Breast epithelium (tissue), 4 donors: ENCODE data around the gene MBOAT1. TPM values are rescaled to one million over a fixed set of nuclear protein-coding genes. Genes with fewer than 3 reads are reported as not detected.
"Not testable (repeated sequence)": the region's sequence is repeated elsewhere in the genome, so short reads cannot be mapped to it uniquely, and the experiment has no call there.

ENCODE experiments used
- DNase-seq, 2 donors: peaks; one replicate each; pipeline ENCODE4 v3.0.0-alpha.2; 2019; ENCODE audit warnings: low spot score in 2 of 2
- H3K27ac ChIP-seq, 2 donors: fragments of 200-600 bp; sonication (generic) in 1 of 2; one replicate each; pipeline ENCODE4 v1.5.1; 2016 to 2019; ENCODE audit warnings: mild to moderate bottlenecking in 1 of 2
- H3K27me3 ChIP-seq, 2 donors: fragments of 200-600 bp; sonication (generic) in 1 of 2; one replicate each; pipeline versions ENCODE4 v1.5.1 to v1.6.0; 2017 to 2019; ENCODE audit warnings: control low read depth in 1 of 2, mild to moderate bottlenecking in 1 of 2
- H3K36me3 ChIP-seq: fragments of 200-600 bp; one replicate; pipeline ENCODE4 v1.5.1; 2019
- H3K4me1 ChIP-seq, 2 donors: fragments of 200-600 bp; sonication (generic); one replicate each; pipeline ENCODE4 v1.5.1; 2016 to 2019; ENCODE audit warnings: control low read depth in 1 of 2
- H3K4me3 ChIP-seq, 3 donors: fragments of 200-600 bp; sonication (generic); 1 replicate in 2 of 3; 2 replicates in 1 of 3; pipeline ENCODE4 v1.5.1; 2016 to 2019; ENCODE audit warnings: mild to moderate bottlenecking in 3 of 3, moderate library complexity in 2 of 3
- H3K9me3 ChIP-seq, 2 donors: fragments of 200-600 bp; sonication (generic) in 1 of 2; one replicate each; pipeline ENCODE4 v1.5.1; 2016 to 2019; ENCODE audit warnings: control low read depth in 1 of 2
- POLR2A ChIP-seq: fragments of 450-650 bp; IDR thresholded peaks from one replicate; pipeline ENCODE4 v1.6.1; 2016; ENCODE audit warnings: antibody characterized with exemption, mild to moderate bottlenecking, moderate library complexity
- POLR2AphosphoS5 ChIP-seq, 3 donors: sonication (generic); formaldehyde crosslinking; IDR thresholded peaks; one replicate each; pipeline ENCODE4 v1.6.1; 2017; ENCODE audit warnings: antibody characterized with exemption in 3 of 3
- intact Hi-C: fragments of 100-400 bp; cut with DNase I; formaldehyde crosslinking; loops from one replicate; pipeline ENCODE4 v1.15.1; 2023; ENCODE audit warnings: low total_unique reads
- total RNA-seq, 3 donors: library from RNA; depleted of rRNA; stranded (reverse); fragments of >200 nt; gene quantifications; one replicate each; pipeline ENCODE4 v1.1.0, GENCODE V29; 2016
- TF ChIP-seq, protein P1 (sequence below), 3 donors: fragments of 450-650 bp; IDR thresholded peaks; one replicate each; pipeline ENCODE4 v1.5.1; 2016 to 2017; ENCODE audit warnings: antibody characterized with exemption in 3 of 3, mild to moderate bottlenecking in 3 of 3, moderate library complexity in 3 of 3

The MBOAT1 gene
- total RNA-seq, 3 donors from 2014 or later: 10.9 to 38.6 (median 26.2) TPM

DNA sequence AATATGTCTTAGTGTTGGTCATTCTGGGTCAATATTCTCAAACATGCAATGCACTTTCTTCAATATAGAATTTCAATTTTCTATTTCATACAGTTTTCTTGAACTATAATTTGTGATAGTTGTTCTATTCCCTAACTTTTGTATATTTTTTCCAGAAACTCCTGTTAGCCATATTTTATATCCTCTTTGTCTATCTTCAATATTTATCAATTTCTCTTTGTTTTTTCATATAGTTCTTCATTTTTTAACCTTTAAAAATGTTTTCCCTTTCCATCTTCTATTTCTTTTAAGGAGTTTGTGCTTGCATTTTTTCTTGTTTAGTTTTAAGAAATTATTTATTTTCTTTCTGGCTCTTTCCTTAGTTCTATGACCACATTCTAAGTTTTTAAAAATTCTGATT lies 42.0 kb upstream of the MBOAT1 start:
- TF ChIP-seq POLR2AphosphoS5 (IDR thresholded peaks at IDR 0.05): no peak
- TF ChIP-seq, protein P1, sequence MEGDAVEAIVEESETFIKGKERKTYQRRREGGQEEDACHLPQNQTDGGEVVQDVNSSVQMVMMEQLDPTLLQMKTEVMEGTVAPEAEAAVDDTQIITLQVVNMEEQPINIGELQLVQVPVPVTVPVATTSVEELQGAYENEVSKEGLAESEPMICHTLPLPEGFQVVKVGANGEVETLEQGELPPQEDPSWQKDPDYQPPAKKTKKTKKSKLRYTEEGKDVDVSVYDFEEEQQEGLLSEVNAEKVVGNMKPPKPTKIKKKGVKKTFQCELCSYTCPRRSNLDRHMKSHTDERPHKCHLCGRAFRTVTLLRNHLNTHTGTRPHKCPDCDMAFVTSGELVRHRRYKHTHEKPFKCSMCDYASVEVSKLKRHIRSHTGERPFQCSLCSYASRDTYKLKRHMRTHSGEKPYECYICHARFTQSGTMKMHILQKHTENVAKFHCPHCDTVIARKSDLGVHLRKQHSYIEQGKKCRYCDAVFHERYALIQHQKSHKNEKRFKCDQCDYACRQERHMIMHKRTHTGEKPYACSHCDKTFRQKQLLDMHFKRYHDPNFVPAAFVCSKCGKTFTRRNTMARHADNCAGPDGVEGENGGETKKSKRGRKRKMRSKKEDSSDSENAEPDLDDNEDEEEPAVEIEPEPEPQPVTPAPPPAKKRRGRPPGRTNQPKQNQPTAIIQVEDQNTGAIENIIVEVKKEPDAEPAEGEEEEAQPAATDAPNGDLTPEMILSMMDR (IDR thresholded peaks at IDR 0.05): no peak
- no peak for TF ChIP-seq POLR2A
- no peak overlapping the region for H3K27ac ChIP-seq
- H3K4me1 ChIP-seq: no peaks in the 10 kb centered on the region
- H3K4me3 ChIP-seq: no peak overlapping the region
- H3K27me3 ChIP-seq: no peaks in the 10 kb centered on the region
- H3K9me3 ChIP-seq: no peaks in the 10 kb centered on the region
- no peak for DNase-seq
- no peaks in the 10 kb centered on the region for H3K36me3 ChIP-seq
- intact Hi-C loops: no loop called here

GRCh38 chr6:20253021-20253420 lies 40.8 kb upstream of the MBOAT1 start:
- Histone ChIP-seq H3K27ac (no peak overlapping the region), H3K9me3 (no peaks in the 10 kb centered on the region), H3K4me1 (no peaks in the 10 kb centered on the region), H3K27me3 (no peaks in the 10 kb centered on the region), H3K36me3 (no peaks in the 10 kb centered on the region), H3K4me3 (no peak overlapping the region)
- TF ChIP-seq POLR2A (no peak), POLR2AphosphoS5 (IDR thresholded peaks at IDR 0.05) (no peak)
- TF ChIP-seq, protein P1 (IDR thresholded peaks at IDR 0.05): no peak
- DNase-seq: no peak
- intact Hi-C loops: no loop called here

DNA sequence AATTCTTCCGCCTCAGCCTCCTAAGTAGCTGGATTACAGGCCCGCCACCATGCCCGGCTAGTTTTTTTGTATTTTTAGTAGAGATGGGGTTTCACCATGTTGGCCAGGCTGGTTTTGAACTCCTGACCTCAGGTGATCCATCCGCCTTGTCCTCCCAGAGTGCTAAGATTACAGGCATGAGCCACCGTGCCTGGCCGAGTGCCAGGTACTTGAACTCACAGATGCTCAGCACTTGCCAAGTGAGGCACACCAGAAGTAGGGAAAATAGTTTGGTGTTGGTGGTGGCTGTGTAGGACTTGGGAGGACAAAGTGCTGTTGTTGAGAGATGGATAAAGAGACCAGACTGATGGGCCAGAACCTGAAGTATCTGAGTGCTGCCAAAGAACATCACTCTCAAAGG lies 40.0 kb upstream of the MBOAT1 start:
- Histone ChIP-seq H3K4me3 (no peak overlapping the region), H3K4me1 (no peaks in the 10 kb centered on the region), H3K36me3 (no peaks in the 10 kb centered on the region), H3K27ac (no peak overlapping the region), H3K9me3 (no peaks in the 10 kb centered on the region), H3K27me3 (no peaks in the 10 kb centered on the region)
- intact Hi-C loops: no loop called here
- TF ChIP-seq POLR2AphosphoS5 (IDR thresholded peaks at IDR 0.05) (no peak), POLR2A (no peak)
- TF ChIP-seq, protein P1 (IDR thresholded peaks at IDR 0.05): no peak
- DNase-seq: no peak

- DNase-seq: no peak
- Histone ChIP-seq H3K9me3 (no peaks in the 10 kb centered on the region), H3K36me3 (no peaks in the 10 kb centered on the region), H3K4me3 (no peak overlapping the region), H3K4me1 (no peaks in the 10 kb centered on the region), H3K27ac (no peak overlapping the region), H3K27me3 (no peaks in the 10 kb centered on the region)
- intact Hi-C loops: no loop called here
- TF ChIP-seq POLR2A: no peak
- no peak for TF ChIP-seq POLR2AphosphoS5 (IDR thresholded peaks at IDR 0.05)
- TF ChIP-seq, protein P1 (IDR thresholded peaks at IDR 0.05): no peak
Observed at GRCh38 chr6:20251525-20251924, 39.3 kb upstream of the MBOAT1 start.

DNA sequence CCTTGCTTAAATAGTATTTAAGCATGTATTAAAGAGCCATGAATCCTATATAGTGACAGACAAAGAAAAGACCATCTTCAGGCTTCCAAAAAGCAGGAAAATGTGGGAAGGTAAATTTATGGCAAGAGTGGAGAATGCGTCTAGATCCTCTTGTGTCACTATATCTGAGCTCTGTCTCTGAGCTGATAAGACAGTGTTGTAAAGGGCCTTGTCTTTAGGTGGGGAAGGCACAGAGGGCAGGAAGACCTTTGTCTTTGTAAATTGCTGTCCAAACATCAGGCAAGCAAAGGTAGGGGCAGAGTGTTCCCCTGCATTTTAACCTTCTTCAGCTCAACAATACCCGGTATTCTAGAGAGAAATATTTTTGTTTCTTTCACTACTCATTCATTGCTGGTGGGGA lies 33.9 kb upstream of the MBOAT1 start:
- intact Hi-C loops: no loop called here
- H3K4me3 ChIP-seq: no peak overlapping the region

GRCh38 chr6:20244807-20245681 lies 32.8 kb upstream of the MBOAT1 start:
- DNase-seq, H3K9me3 ChIP-seq, intact Hi-C loops, H3K36me3 ChIP-seq, H3K27ac ChIP-seq, H3K27me3 ChIP-seq, H3K4me3 ChIP-seq, H3K4me1 ChIP-seq: not testable (repeated sequence)

More for the DNA sequence above, 33.9 kb upstream of the MBOAT1 start:
- Histone ChIP-seq H3K27me3 (no peaks in the 10 kb centered on the region), H3K27ac (no peak overlapping the region), H3K4me1 (no peaks in the 10 kb centered on the region), H3K36me3 (no peaks in the 10 kb centered on the region), H3K9me3 (no peaks in the 10 kb centered on the region)
- DNase-seq: no peak
- TF ChIP-seq, protein P1 (IDR thresholded peaks at IDR 0.05): no peak
- TF ChIP-seq POLR2A (no peak), POLR2AphosphoS5 (IDR thresholded peaks at IDR 0.05) (no peak)
